Vagina (tissue), 2 donors: ENCODE results near the gene CPPED1.

Experiments
- POLR2A ChIP-seq, 2 donors: fragments of 450-650 bp; IDR thresholded peaks; one replicate each; pipeline ENCODE4 v1.6.1; 2017; ENCODE audit warnings: antibody characterized with exemption in 2 of 2, mild to moderate bottlenecking in 2 of 2, moderate library complexity in 2 of 2
- POLR2AphosphoS5 ChIP-seq, 2 donors: sonication (generic); formaldehyde crosslinking; IDR thresholded peaks; one replicate each; pipeline ENCODE4 v1.9.0; 2017; ENCODE audit warnings: antibody characterized with exemption in 2 of 2, mild to moderate bottlenecking in 2 of 2, low read depth in 1 of 2; ENCODE audit not compliant: insufficient read depth in 1 of 2
- TF ChIP-seq, protein P1 (sequence below), 3 experiments: fragments of 450-650 bp in 2 of 3; fragments of 200-600 bp in 1 of 3; sonication (generic) in 1 of 3; IDR thresholded peaks; one replicate each; pipeline ENCODE4 v1.5.1; 2017 to 2019; ENCODE audit warnings: antibody characterized with exemption in 3 of 3, mild to moderate bottlenecking in 2 of 3, moderate library complexity in 2 of 3

DNA sequence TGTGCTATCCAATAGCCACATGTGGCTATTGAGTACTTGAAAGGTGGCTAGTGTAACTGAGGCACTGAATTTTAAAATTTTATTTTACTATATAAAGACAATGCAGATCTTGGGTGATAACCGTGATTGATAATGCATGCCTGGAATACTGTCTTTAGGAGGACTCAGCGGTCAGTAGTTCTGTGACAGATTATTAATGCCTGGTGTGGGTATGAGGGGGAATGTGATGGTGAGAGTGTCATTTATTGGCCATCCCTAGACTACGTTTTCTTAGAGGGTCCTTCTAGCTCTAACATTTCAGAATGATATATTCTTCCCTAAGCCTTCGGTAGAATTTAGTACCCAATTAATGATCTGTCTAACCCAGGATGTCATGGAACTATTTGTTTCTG lies 157.6 kb downstream of the CPPED1 start:
- TF ChIP-seq POLR2A (IDR thresholded peaks at IDR 0.05) (no peak), POLR2AphosphoS5 (IDR thresholded peaks at IDR 0.05; ENCODE audit: insufficient read depth in 1 of 2, low read depth in 1 of 2) (no peak)
- TF ChIP-seq, protein P1, sequence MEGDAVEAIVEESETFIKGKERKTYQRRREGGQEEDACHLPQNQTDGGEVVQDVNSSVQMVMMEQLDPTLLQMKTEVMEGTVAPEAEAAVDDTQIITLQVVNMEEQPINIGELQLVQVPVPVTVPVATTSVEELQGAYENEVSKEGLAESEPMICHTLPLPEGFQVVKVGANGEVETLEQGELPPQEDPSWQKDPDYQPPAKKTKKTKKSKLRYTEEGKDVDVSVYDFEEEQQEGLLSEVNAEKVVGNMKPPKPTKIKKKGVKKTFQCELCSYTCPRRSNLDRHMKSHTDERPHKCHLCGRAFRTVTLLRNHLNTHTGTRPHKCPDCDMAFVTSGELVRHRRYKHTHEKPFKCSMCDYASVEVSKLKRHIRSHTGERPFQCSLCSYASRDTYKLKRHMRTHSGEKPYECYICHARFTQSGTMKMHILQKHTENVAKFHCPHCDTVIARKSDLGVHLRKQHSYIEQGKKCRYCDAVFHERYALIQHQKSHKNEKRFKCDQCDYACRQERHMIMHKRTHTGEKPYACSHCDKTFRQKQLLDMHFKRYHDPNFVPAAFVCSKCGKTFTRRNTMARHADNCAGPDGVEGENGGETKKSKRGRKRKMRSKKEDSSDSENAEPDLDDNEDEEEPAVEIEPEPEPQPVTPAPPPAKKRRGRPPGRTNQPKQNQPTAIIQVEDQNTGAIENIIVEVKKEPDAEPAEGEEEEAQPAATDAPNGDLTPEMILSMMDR (IDR thresholded peaks at IDR 0.05), result no peak
